ENCODE measurements around the gene FOLR2.

FOLR2 gene

GRCh38 chr11:72240461-72241290 is 24.1 kb downstream of the FOLR2 start:
- no peak for TF ChIP-seq Cebpa-rat (IDR thresholded peaks at IDR 0.05)
- peaks cover 35% of the 10 kb centered on the region for H3K4me1 ChIP-seq
- no peak overlapping the region for H3K27ac ChIP-seq
- peaks cover 33% of the 10 kb centered on the region for H3K9me3 ChIP-seq
- peaks cover 33% of the 10 kb centered on the region for H3K36me3 ChIP-seq
- H3K4me2 ChIP-seq, result peak overlapping the region; percentile 91
- H3K9ac ChIP-seq, result no peak overlapping the region
- H3K4me3 ChIP-seq, result peak overlapping the region; percentile 62; the same call in 1 of the 2 replicates
- H4K20me1 ChIP-seq, result peaks cover 57% of the 10 kb centered on the region
- H3K27me3 ChIP-seq, result peaks cover 85% of the 10 kb centered on the region

DNA sequence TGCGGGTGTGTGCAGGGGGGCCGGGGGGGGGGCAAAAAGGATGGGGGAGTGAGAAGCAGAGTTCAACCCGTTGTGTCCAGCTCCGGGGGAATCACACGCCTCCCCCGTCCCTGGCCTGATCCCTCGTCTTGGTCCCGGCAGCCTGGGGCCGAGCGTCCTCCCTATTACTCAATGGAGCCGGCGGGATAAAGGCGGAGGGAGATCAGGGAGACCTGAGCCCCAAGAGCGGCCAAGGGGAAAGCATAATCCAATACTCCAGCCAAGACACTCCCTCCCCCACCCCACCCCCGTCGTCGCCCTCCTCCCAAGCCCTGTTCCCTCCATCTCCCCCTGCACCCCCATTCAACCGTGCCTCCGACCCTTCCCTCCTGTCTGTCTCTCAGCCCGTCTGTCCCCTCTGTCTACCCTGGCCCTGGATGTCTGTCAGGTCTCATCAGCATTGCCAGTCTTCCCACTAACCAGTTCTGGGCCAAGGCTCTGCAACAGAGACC is 24.7 kb downstream of the FOLR2 start:
- peaks cover 27% of the 10 kb centered on the region for H3K36me3 ChIP-seq
- no peak overlapping the region for H3K4me2 ChIP-seq
- peaks cover 33% of the 10 kb centered on the region for H3K9me3 ChIP-seq
- TF ChIP-seq Cebpa-rat (IDR thresholded peaks at IDR 0.05), result no peak
- peaks cover 92% of the 10 kb centered on the region for H3K27me3 ChIP-seq
- peaks cover 50% of the 10 kb centered on the region for H4K20me1 ChIP-seq
- no peak overlapping the region for H3K27ac ChIP-seq
- no peak overlapping the region for H3K9ac ChIP-seq
- peaks cover 35% of the 10 kb centered on the region for H3K4me1 ChIP-seq
- H3K4me3 ChIP-seq, result no peak overlapping the region

- peaks cover 42% of the 10 kb centered on the region for H4K20me1 ChIP-seq
- no peak overlapping the region for H3K4me3 ChIP-seq
- no peak for TF ChIP-seq Cebpa-rat (IDR thresholded peaks at IDR 0.05)
- no peak overlapping the region for H3K27ac ChIP-seq
- peaks cover 33% of the 10 kb centered on the region for H3K9me3 ChIP-seq
- H3K27me3 ChIP-seq, result peaks cover 100% of the 10 kb centered on the region
- H3K36me3 ChIP-seq, result peaks cover 19% of the 10 kb centered on the region
- peaks cover 33% of the 10 kb centered on the region for H3K4me1 ChIP-seq
- no peak overlapping the region for H3K4me2 ChIP-seq
- H3K9ac ChIP-seq, result no peak overlapping the region
Measured at GRCh38 chr11:72242141-72242540, 25.5 kb downstream of the FOLR2 start.

- peaks cover 33% of the 10 kb centered on the region for H3K9me3 ChIP-seq
- H3K4me3 ChIP-seq, result no peak overlapping the region
- H3K36me3 ChIP-seq, result peaks cover 6% of the 10 kb centered on the region
- no peak overlapping the region for H3K27ac ChIP-seq
- no peak for TF ChIP-seq Cebpa-rat (IDR thresholded peaks at IDR 0.05)
- peaks cover 25% of the 10 kb centered on the region for H3K4me1 ChIP-seq
- H3K4me2 ChIP-seq, result no peak overlapping the region
- peaks cover 95% of the 10 kb centered on the region for H3K27me3 ChIP-seq
- H3K9ac ChIP-seq, result no peak overlapping the region
- H4K20me1 ChIP-seq, result peaks cover 30% of the 10 kb centered on the region
Measured at GRCh38 chr11:72243173-72244059, 26.8 kb downstream of the FOLR2 start.

DNA sequence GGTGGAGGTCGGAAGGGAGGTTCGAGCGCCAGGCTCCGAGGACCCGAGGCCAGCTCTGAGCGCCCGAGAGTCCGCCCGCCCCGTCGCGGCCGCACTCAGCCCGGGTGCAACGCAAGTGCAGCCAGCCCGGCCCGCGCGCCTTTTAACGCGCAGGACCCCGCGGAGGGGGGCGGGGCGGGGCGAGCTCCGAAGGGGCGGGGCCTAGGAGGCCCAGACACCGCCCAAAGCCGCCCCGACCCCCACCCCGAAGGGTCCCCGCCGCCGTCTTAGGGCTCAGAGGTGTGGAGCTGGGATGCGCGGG is 27.4 kb downstream of the FOLR2 start, which contains the start of gene PHOX2A:
TSS of gene PHOX2A (minus strand) at position 117 of the 301 bp plus-strand sequence. CDS start 172 bp downstream, outside the sequence.
- H4K20me1 ChIP-seq, result peaks cover 24% of the 10 kb centered on the region
- no peaks in the 10 kb centered on the region for H3K36me3 ChIP-seq
- H3K9ac ChIP-seq, result no peak within 1 kb of the TSS
- peaks cover 19% of the 10 kb centered on the region for H3K4me1 ChIP-seq
- H3K9me3 ChIP-seq, result peaks cover 33% of the 10 kb centered on the region
- H3K27me3 ChIP-seq, result peaks cover 89% of the 10 kb centered on the region
- H3K27ac ChIP-seq, result no peak within 1 kb of the TSS
- no peak within 1 kb of the TSS for H3K4me3 ChIP-seq
- no peak for TF ChIP-seq Cebpa-rat (IDR thresholded peaks at IDR 0.05)
- H3K4me2 ChIP-seq, result no peak within 1 kb of the TSS

GRCh38 chr11:72244361-72245262 is 28.0 kb downstream of the FOLR2 start:
- Histone ChIP-seq H3K27me3 (peaks cover 83% of the 10 kb centered on the region), H3K4me3 (no peak overlapping the region), H3K9me3 (peaks cover 33% of the 10 kb centered on the region), H3K4me1 (peaks cover 13% of the 10 kb centered on the region), H3K27ac (no peak overlapping the region), H3K4me2 (no peak overlapping the region), H4K20me1 (peaks cover 18% of the 10 kb centered on the region), H3K36me3 (no peaks in the 10 kb centered on the region), H3K9ac (no peak overlapping the region)
- no peak for TF ChIP-seq Cebpa-rat (IDR thresholded peaks at IDR 0.05)

DNA sequence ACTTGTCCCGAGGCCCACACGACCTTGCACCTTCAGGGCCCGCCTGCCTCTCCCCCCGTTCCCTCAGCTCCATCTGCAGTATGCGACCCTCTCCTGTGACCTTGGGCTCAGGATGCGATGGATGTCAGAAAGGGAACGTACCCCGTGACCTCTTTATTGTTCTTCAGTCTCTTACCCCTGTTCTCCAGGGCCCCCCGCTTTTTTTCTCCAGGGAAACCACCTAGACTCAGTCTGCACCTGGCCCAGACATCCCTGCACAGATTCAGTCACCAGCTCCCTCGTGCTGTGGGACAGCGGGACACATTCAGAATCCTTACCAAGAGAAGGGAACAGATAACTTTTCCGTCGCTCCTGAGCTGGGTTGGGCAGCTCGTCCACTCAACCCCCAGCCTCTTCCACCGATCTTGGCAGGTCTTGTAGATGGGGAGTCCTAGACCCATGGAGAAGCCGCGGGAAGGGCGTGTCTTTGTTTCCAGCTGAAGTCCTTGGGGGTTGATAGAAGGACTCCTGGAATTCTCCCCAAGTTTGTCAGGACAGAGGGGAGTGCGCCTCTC is 28.7 kb downstream of the FOLR2 start:
- H3K9me3 ChIP-seq, result peaks cover 33% of the 10 kb centered on the region
- H3K36me3 ChIP-seq, result no peaks in the 10 kb centered on the region
- H3K4me2 ChIP-seq, result no peak overlapping the region
- H3K27me3 ChIP-seq, result peaks cover 76% of the 10 kb centered on the region
- H3K4me1 ChIP-seq, result peaks cover 6% of the 10 kb centered on the region
- no peak overlapping the region for H3K4me3 ChIP-seq
- no peak overlapping the region for H3K9ac ChIP-seq
- H4K20me1 ChIP-seq, result peaks cover 10% of the 10 kb centered on the region
- H3K27ac ChIP-seq, result no peak overlapping the region
- no peak for TF ChIP-seq Cebpa-rat (IDR thresholded peaks at IDR 0.05)

DNA sequence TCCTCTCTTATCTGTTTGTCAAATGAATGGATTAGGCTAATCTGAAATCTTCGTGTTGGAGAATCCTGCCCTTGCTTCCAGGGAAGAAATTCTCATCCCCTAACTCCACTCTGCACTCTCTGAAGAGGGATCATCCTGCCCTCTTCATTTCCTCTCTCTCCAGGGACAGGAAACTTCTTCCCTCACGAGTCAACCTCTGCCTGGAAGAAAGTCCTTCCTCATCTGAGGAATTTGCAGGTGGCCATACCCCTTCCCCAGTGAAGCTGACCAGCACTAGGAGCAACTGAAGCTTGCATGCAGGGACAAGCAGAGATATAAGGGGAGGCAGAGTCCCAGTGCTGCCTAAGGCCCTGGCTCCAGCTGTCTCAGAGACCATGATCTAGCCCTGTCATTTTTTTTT is 31.0 kb downstream of the FOLR2 start:
- Histone ChIP-seq H3K4me3 (no peak overlapping the region), H4K20me1 (peaks cover 4% of the 10 kb centered on the region; the same call in 1 of the 2 replicates), H3K9ac (no peak overlapping the region), H3K9me3 (peaks cover 28% of the 10 kb centered on the region), H3K36me3 (no peaks in the 10 kb centered on the region), H3K4me2 (no peak overlapping the region), H3K27me3 (peaks cover 53% of the 10 kb centered on the region), H3K27ac (no peak overlapping the region), H3K4me1 (no peaks in the 10 kb centered on the region)
- TF ChIP-seq Cebpa-rat (IDR thresholded peaks at IDR 0.05), result no peak

DNA sequence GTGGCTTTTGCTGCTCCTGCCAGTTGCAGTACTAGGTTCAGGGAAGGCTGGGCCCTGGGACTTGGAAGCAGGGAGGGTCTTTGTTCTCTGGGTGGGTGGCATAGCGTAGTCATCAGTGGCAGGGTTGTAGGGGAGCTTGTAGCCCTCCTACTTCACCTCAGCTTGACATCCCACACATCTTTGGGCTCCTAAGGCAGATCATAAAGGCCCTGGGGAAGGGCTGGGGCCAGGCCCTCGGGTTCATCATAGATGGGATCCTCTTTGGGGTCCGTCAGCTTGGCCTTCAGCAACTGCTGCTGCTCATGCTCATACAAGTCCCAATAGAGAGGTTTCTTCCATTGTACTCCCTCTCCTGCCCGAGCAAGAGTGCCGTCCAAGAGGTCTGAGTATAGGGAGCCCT is 33.4 kb downstream of the FOLR2 start:
- no peak for TF ChIP-seq Cebpa-rat (IDR thresholded peaks at IDR 0.05)
- Histone ChIP-seq H3K4me1 (no peaks in the 10 kb centered on the region), H3K4me2 (no peak overlapping the region), H3K9me3 (peaks cover 4% of the 10 kb centered on the region; the same call in 1 of the 2 replicates), H3K9ac (no peak overlapping the region), H3K36me3 (no peaks in the 10 kb centered on the region), H3K27ac (no peak overlapping the region), H4K20me1 (peaks cover 4% of the 10 kb centered on the region; the same call in 1 of the 2 replicates), H3K4me3 (no peak overlapping the region), H3K27me3 (peaks cover 30% of the 10 kb centered on the region)

All from BLaER1 (cell line).